ENCODE data around the gene LRP8. TPM values are rescaled to one million over a fixed set of nuclear protein-coding genes. Genes with fewer than 3 reads are reported as not detected.

LRP8 gene
- total RNA-seq, 1 donor from 2014 or later: 7.1 TPM

DNA sequence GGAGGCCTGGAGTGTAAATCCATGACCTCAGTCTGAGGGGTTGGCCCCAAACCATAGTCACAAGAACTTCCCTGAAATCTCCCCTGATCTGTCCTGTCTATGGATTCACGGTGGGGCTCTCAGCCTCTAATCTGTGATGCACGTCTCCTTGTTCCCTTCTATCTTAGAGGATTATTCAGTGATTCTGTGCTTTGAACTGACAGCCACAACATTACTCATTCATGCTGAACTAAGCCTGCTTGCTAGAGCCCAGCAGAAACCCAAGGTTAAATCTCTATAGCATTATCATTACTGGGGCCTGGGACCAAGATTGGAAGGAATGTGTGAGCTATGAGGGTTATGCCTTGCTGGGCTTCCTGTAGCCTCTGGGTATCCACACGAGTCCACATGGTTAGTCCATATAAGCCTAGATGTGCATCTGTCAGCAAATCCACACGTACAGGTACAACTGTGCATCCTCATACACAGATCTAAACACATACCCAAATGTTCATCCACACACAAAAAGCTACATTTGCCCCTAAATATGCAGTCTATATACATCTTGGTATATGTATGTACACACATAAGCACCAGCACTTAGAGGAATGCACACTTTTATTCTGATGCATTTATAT lies 67.1 kb downstream of the LRP8 start:
- Mint-ChIP-seq H3K36me3 (ENCODE audit: low read depth) (peaks cover 9% of the 10 kb centered on the region), H3K9me3 (ENCODE audit: low read depth) (no peaks in the 10 kb centered on the region), H3K27ac (ENCODE audit: unreplicated experiment) (no peak overlapping the region), H3K4me1 (ENCODE audit: low read depth) (no peaks in the 10 kb centered on the region), H3K4me3 (ENCODE audit: unreplicated experiment) (no peak overlapping the region), H3K27me3 (ENCODE audit: low read depth) (no peaks in the 10 kb centered on the region)
- DNase-seq (ENCODE audit: low spot score): no peak
- TF ChIP-seq, protein P1, sequence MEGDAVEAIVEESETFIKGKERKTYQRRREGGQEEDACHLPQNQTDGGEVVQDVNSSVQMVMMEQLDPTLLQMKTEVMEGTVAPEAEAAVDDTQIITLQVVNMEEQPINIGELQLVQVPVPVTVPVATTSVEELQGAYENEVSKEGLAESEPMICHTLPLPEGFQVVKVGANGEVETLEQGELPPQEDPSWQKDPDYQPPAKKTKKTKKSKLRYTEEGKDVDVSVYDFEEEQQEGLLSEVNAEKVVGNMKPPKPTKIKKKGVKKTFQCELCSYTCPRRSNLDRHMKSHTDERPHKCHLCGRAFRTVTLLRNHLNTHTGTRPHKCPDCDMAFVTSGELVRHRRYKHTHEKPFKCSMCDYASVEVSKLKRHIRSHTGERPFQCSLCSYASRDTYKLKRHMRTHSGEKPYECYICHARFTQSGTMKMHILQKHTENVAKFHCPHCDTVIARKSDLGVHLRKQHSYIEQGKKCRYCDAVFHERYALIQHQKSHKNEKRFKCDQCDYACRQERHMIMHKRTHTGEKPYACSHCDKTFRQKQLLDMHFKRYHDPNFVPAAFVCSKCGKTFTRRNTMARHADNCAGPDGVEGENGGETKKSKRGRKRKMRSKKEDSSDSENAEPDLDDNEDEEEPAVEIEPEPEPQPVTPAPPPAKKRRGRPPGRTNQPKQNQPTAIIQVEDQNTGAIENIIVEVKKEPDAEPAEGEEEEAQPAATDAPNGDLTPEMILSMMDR (IDR thresholded peaks at IDR 0.05): no peak

- Mint-ChIP-seq H3K36me3 (ENCODE audit: low read depth) (peaks cover 4% of the 10 kb centered on the region), H3K27me3 (ENCODE audit: low read depth) (no peaks in the 10 kb centered on the region), H3K27ac (ENCODE audit: unreplicated experiment) (no peak overlapping the region), H3K4me3 (ENCODE audit: unreplicated experiment) (no peak overlapping the region), H3K9me3 (ENCODE audit: low read depth) (no peaks in the 10 kb centered on the region), H3K4me1 (ENCODE audit: low read depth) (no peaks in the 10 kb centered on the region)
- DNase-seq (ENCODE audit: low spot score): no peak
- TF ChIP-seq, protein P1 (IDR thresholded peaks at IDR 0.05): no peak
Observed at GRCh38 chr1:53259932-53260331, 67.9 kb downstream of the LRP8 start.

- Mint-ChIP-seq H3K4me3 (ENCODE audit: unreplicated experiment) (no peak overlapping the region), H3K4me1 (ENCODE audit: low read depth) (no peaks in the 10 kb centered on the region), H3K9me3 (ENCODE audit: low read depth) (no peaks in the 10 kb centered on the region), H3K36me3 (ENCODE audit: low read depth) (no peaks in the 10 kb centered on the region), H3K27me3 (ENCODE audit: low read depth) (no peaks in the 10 kb centered on the region), H3K27ac (ENCODE audit: unreplicated experiment) (no peak overlapping the region)
- TF ChIP-seq, protein P1 (IDR thresholded peaks at IDR 0.05): no peak
- no peak for DNase-seq (ENCODE audit: low spot score)
Observed at GRCh38 chr1:53258216-53258615, 69.7 kb downstream of the LRP8 start.

GRCh38 chr1:53257454-53258081 lies 70.3 kb downstream of the LRP8 start:
- H3K27ac Mint-ChIP-seq (ENCODE audit: unreplicated experiment): no peak overlapping the region
- no peak for DNase-seq (ENCODE audit: low spot score)
- TF ChIP-seq, protein P1 (IDR thresholded peaks at IDR 0.05): no peak
- H3K4me1 Mint-ChIP-seq (ENCODE audit: low read depth): no peaks in the 10 kb centered on the region
- no peak overlapping the region for H3K4me3 Mint-ChIP-seq (ENCODE audit: unreplicated experiment)
- no peaks in the 10 kb centered on the region for H3K36me3 Mint-ChIP-seq (ENCODE audit: low read depth)
- H3K9me3 Mint-ChIP-seq (ENCODE audit: low read depth): no peaks in the 10 kb centered on the region
- H3K27me3 Mint-ChIP-seq (ENCODE audit: low read depth): no peaks in the 10 kb centered on the region

DNA sequence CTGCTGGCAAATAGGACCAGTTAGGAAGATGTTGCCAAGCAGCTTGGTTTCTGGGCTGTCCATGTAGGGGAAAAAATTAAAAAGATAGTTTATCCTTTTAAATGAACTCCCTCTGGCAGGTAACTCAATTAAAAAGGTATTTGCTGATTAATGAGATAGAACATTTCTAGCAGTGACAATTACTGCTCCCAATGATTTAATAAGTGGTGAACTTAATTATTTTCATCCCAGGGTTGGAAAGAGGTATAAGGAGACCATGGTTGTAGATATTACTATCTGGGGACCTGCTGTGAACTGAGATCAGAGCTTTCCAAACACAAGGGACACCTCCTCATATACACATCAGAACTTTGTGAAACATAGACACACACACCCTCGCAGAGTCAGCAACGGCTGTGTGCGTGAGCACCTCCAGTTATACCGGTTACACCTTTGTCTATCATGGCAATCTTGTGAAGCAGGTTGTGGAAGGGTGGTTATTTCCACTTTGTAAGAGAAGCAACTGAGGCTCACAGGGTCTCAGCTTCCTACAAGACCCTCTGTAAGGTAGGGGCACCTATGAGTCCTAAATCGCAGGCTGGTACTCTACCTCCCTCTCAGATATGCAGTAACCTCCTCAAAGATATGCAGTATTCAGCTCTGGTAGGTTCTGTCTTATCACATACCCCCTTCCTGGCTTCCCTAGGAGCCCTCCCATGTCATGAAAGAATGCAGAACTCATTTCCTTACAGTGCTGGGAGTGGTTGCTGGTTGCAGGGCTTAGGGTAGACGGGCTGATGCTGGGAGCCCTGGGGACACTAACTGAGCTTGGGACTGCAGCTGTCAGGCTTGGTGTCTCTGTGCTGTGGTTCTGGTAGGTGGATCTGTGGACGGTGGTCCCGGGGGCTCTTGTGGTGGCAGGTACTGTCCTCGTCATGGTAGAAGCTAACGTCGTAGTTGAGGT lies 71.1 kb downstream of the LRP8 start:
- H3K4me1 Mint-ChIP-seq (ENCODE audit: low read depth): no peaks in the 10 kb centered on the region
- no peak overlapping the region for H3K27ac Mint-ChIP-seq (ENCODE audit: unreplicated experiment)
- H3K27me3 Mint-ChIP-seq (ENCODE audit: low read depth): no peaks in the 10 kb centered on the region
- TF ChIP-seq, protein P1 (IDR thresholded peaks at IDR 0.05): no peak
- H3K36me3 Mint-ChIP-seq (ENCODE audit: low read depth): no peaks in the 10 kb centered on the region
- no peaks in the 10 kb centered on the region for H3K9me3 Mint-ChIP-seq (ENCODE audit: low read depth)
- no peak overlapping the region for H3K4me3 Mint-ChIP-seq (ENCODE audit: unreplicated experiment)
- DNase-seq (ENCODE audit: low spot score): no peak

Measured in chondrocyte (in vitro differentiated cells).